Stimulated activated CD8-positive, alpha-beta memory T cell treated with anti-CD3 and anti-CD28 coated beads, Interleukin-12 subunit alpha, Interleukin-12 subunit beta, amount 100 ng/mL, for 24 hours (primary cell): ENCODE measurements around the gene ITPR1.

Experiments used
- DNase-seq: peaks from one replicate; pipeline ENCODE4 v3.0.0-alpha.2; 2020; ENCODE audit errors: extremely low read depth

ITPR1 gene

GRCh38 chr3:4743371-4743770 is 250.2 kb downstream of the ITPR1 start:
- DNase-seq: no peak

GRCh38 chr3:4744405-4745234 is 251.5 kb downstream of the ITPR1 start:
- no peak for DNase-seq

- DNase-seq: no peak
Measured at GRCh38 chr3:4745235-4745610, 252.1 kb downstream of the ITPR1 start.

GRCh38 chr3:4746241-4746958 is 253.3 kb downstream of the ITPR1 start:
- DNase-seq: no peak

- DNase-seq: no peak
Measured at GRCh38 chr3:4748127-4748526, 255.0 kb downstream of the ITPR1 start.

- DNase-seq: no peak
Measured at GRCh38 chr3:4748701-4749378, 255.7 kb downstream of the ITPR1 start.

- DNase-seq: no peak
Measured at GRCh38 chr3:4749567-4750002, 256.4 kb downstream of the ITPR1 start.

GRCh38 chr3:4750306-4750968 is 257.3 kb downstream of the ITPR1 start:
- no peak for DNase-seq

GRCh38 chr3:4751029-4751501 is 257.9 kb downstream of the ITPR1 start:
- no peak for DNase-seq

GRCh38 chr3:4751502-4752101 is 258.5 kb downstream of the ITPR1 start:
- DNase-seq: no peak

- no peak for DNase-seq
Measured at GRCh38 chr3:4752201-4753072, 259.3 kb downstream of the ITPR1 start.

- DNase-seq: no peak
Measured at GRCh38 chr3:4753073-4753691, 260.0 kb downstream of the ITPR1 start.

- DNase-seq: no peak
Measured at GRCh38 chr3:4754180-4755086, 261.3 kb downstream of the ITPR1 start.

GRCh38 chr3:4755566-4755965 is 262.4 kb downstream of the ITPR1 start:
- no peak for DNase-seq

- DNase-seq: no peak
Measured at GRCh38 chr3:4756057-4756775, 263.1 kb downstream of the ITPR1 start.

GRCh38 chr3:4756855-4757574 is 263.9 kb downstream of the ITPR1 start:
- no peak for DNase-seq

GRCh38 chr3:4757575-4758248 is 264.6 kb downstream of the ITPR1 start:
- no peak for DNase-seq
